Kidney tubule cell (primary cell): Measurements from ENCODE around the gene APEX1.
"Not testable (repeated sequence)": the region's sequence is repeated elsewhere in the genome, so short reads cannot be mapped to it uniquely, and the experiment has no call there.

Source experiments
- DNase-seq: peaks from one replicate; pipeline ENCODE4 v3.0.0-alpha.2; 2018; ENCODE audit warnings: low spot score

Gene APEX1

GRCh38 chr14:20472536-20473169 is 17.6 kb downstream of the APEX1 start:
- DNase-seq, result no peak

- DNase-seq, result no peak
Observed at GRCh38 chr14:20476776-20477175, 21.8 kb downstream of the APEX1 start.

DNA sequence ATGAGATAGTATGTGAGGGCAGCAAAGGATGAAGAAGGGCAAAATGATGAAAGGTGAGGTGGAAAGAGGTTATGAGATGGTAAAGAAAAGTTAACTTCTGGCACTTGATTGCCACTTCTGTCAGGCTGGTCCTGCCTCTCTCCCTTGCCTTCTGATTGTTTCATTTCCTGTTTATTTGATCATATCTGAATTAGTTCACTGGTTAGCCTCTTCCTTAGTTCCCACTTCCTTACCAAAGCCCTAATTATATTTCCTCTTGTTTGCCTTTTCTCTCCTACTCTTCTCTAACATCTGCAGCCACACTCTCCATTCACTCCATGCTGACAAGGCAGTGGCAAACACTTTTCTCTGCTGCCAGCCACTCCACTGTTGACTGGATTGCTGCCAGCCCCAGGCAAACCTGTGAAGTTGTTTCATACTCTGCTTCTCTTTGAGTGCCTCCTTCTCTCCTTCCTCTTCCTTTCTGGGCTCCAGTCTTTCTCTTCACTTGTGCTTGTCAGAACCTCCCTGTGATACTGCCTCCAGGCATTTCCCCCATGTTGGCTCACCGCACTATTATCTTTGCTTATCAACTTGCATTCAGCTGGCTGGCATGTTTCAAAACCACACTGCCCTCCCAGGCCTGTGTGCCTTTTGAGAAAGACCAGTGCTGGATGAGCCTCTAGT is 22.3 kb downstream of the APEX1 start:
- peak; percentile 28 for DNase-seq

DNA sequence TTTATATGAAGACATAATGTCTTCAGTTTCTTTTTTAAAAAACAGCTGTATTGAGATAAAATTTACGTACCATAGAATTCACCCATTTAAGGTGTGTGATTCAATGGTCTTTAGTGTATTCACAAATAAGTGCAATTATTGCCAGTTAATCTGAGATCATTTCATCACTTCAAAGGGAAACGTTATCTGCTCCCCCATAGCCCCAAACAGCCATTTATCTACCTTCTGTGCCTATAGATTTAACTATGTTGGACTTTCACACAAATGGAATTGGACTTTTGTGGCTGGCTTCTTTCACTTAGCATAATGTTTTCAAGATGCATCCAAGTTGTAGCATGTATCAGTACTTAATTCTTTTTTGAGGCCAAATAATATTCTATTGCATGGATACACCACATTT is 23.9 kb downstream of the APEX1 start:
- DNase-seq, result no peak

DNA sequence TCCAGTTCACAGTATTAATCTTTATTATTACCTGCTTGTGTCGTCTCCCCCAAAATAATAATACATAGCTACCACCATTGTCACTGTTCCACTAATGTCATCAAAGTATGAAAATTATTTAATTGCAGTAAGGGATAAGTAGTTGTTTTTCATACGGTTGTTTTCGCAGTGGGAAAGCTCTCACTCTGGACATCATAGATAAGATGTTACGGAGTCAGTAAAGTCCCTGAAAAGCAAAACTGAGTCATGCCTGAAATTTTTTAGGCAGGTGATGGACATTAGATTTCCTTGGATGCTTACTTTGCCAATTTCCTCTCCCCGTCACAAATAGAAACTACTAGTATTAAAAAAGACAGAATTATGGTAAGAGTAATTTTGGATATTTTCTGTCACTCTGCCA is 27.4 kb downstream of the APEX1 start:
- DNase-seq, result no peak

DNA sequence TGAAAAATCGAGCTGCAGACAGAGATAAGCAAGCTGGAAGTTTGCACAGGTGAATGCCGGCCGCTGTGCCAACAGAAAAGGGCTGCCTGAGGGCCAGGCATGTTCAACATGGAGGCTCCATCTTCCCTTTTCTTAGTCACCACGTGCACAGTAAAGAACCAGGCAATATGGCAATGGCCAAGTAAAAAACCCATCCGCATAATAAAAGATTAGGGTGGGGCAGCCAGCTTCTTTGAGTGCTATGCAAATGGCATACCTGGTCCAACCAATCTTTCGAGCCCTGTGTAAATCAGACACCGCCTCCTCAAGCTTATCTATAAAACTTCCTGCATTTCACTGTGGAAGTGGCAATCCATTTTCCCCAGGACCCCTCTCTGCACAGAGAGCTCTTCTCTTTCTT is 30.9 kb downstream of the APEX1 start:
- no peak for DNase-seq

GRCh38 chr14:20486684-20487395 is 31.8 kb downstream of the APEX1 start:
- no peak for DNase-seq

GRCh38 chr14:20487396-20487725 is 32.3 kb downstream of the APEX1 start:
- no peak for DNase-seq

DNA sequence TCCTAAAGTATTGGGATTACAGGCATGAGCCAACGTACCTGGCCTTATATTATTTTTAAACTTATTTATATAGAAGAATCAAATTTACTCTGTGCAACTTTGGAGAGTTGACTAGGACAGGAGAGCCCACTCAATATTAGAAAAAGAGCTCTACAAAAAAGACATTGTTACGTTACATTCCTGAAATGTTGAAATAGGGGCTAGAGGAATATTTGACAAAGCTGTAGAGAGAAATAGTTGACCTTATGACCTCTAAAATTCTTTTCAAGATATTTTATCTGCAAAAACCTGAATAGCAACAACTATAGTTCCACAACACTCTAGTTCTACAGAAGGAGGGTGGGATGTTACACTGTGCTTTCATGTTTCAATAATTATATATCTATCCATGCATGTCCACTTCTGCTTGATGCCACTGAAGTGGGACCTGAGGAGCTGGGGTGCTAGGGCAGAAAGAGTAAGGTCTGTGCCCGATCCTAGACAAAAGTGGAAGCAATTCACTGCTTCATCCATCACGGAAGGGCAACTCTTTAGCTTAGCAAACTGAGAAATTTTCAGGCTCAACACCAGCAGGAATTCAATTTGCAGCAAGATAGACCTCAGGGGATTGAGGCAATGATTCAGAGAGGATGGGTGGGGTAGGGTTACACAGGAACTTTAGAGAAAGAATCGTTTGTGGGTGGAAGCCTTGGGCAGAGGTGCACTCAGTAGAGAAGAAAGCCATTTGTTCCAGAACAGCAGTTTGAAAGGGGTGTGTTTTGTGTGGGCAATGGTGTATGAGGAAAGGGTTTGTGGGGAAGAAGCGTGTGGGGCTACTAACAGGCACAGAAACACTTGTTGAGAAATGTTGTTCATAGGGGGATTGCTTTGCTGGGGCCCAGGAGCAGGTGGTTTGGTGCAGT is 34.3 kb downstream of the APEX1 start:
- peak; percentile 69 for DNase-seq

DNA sequence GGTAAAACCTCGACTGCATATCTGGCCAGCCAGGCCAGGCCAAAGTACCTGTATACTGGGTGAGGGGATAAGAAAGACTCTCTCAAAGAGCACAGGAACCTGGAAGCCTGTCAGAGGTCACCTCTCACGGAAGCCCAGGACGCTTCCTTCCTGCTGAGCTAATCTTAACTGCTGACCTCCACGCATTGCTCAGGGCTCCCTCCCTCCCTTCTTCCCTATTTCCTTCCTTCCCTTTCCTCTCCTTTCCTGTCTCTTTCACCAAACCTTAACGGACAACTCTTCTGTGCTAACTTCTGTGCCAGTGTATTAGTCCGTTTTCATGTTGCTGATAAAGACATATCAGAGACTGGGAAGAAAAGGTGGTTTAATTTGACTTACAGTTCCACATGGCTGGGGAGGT is 35.5 kb downstream of the APEX1 start:
- no peak for DNase-seq

DNA sequence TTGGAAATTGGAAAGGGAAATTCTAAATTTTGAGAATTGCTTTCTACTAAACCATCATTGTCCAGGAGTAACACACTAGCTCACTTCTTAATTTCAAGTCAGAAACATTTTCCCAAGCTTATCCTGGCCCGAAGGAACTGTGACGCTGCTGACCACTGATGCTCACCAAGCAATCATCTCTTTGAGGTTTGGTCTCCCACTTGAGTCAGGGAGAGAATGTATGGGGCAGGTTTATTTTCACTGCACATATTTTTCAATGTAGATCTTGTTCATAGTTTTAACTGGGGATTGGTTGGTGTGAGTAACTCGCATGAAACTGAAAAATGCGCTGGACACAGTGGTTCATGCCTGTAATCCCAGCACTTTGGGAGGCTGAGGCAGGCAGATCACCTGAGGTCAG is 37.5 kb downstream of the APEX1 start:
- no peak for DNase-seq

- no peak for DNase-seq
Observed at GRCh38 chr14:20493634-20494033, 38.6 kb downstream of the APEX1 start.

DNA sequence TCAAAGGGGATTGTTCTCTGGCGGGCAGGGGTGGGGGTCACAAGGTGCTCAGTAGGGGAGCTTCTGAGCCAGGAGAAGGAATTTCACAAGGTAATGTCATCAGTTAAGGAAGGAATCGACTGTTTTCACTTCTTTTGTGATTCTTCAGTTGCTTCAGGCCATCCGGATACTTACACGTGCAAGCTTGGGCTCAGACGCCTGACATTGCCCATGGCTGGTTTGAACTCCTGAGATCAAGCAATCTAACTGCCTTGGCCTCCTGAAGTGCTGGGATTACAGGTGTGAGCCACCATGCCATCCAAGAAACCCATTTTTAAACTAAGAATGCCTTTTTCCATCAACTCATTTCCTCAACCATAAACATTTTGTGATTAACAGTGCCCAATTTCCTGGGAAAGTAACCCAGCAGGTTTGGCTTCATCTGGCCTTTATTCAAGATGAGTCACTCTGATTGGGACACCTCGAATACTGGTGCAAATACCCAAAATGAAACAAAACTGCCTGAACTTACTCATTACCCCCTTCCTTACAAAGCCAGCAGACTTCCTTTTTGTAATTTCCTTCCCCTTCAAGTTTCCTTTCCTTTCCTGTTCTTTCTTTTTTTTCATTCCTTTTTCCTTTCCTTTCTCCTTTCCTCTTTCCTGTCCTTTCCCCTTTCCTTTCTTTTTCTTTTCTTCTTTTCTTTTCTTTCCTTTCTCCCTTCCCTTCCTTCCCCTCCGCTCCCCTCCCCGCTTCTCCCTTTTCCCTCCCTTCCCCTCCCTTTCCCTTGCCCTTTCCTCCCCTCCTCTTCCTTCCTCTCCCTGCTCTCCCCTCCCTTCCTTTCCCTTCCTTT is 40.1 kb downstream of the APEX1 start:
- peak; percentile 17 for DNase-seq

DNA sequence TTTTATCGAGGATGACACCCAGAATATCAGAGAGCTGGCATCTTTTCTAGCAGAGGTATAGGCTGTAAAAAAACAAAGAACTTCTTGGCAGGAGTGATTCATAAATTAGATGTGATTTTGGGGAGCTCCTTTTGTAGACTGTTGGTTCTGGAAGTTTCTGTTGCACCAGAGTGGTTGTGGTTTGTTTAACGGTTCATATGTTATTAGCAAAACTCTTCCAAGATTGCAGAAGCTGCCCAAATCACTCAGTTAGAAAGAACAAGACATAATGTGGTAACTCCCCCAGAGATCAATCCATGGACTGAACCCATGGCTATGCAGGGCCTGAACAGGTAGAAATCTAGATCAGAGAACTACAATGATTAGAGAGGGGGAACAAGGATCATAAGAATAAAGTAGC is 43.6 kb downstream of the APEX1 start:
- DNase-seq, result no peak

DNA sequence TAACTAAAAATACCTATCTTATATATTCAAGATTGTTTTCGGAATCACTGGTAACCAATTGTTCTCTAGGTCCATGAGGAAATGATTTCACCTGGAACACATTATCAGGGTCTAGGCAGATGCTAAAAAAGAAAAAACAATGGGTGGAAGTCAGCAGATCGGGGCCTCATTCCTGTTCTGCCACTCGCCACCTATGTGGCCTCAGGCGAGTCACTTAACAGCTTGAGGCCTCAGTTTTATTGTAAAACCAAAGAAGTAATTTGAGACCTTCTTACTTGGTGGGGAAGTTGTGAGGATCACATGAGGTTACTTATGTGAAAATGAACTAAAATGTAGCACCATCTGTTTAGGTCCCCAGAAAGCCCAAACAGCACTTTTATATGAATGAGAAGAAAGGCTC is 44.1 kb downstream of the APEX1 start:
- peak; percentile 17 for DNase-seq

GRCh38 chr14:20499881-20500280 is 44.9 kb downstream of the APEX1 start:
- DNase-seq, result peak; percentile 41

GRCh38 chr14:20501346-20501745 is 46.3 kb downstream of the APEX1 start:
- DNase-seq, result peak; percentile 32

DNA sequence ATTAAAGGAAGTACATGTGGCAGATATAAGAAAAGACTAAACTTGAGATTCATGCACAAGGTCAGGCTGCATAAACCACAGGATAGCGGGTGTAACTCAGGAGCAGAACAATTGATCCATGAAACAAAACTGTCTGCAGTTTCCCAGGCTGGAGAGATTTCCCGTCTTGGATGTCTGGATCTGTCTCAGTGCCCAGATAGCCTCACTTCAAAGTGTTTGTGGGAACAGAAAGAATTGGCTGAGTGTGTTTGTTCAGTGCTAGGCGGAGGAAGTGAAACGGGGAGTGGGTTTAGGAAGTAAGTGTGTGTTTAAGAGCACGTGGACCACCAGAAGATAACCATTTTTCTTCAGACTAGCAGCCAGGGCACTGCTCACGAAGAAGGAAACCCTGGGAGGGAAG is 48.9 kb downstream of the APEX1 start:
- peak; percentile 28 for DNase-seq

- not testable (repeated sequence) for DNase-seq
Observed at GRCh38 chr14:20506276-20506675, 51.2 kb downstream of the APEX1 start.

DNA sequence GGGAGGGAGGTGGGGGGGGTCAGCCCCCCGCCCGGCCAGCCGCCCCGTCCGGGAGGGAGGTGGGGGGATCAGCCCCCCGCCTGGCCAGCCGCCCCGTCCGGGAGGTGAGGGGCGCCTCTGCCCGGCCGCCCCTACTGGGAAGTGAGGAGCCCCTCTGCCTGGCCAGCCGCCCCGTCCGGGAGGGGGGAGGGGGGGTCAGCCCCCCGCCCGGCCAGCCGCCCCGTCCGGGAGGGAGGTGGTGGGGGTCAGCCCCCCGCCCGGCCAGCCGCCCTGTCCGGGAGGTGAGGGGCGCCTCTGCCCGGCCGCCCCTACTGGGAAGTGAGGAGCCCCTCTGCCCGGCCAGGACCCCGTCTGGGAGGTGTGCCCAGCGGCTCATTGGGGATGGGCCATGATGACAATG is 51.7 kb downstream of the APEX1 start:
- DNase-seq, result not testable (repeated sequence)
